Regular cardiac myocyte (primary cell): ENCODE measurements around the gene PGRMC1. TPM values are rescaled to one million over a fixed set of nuclear protein-coding genes. Genes with fewer than 3 reads are reported as not detected.

ENCODE experiments used
- total RNA-seq: library from RNA; depleted of rRNA; stranded (reverse); fragments of >200 nt; gene quantifications from 2 replicates; pipeline ENCODE4 v1.2.3, GENCODE V29; 2014

Gene PGRMC1
- total RNA-seq, result 178 and 215 TPM in 2 replicates

DNA sequence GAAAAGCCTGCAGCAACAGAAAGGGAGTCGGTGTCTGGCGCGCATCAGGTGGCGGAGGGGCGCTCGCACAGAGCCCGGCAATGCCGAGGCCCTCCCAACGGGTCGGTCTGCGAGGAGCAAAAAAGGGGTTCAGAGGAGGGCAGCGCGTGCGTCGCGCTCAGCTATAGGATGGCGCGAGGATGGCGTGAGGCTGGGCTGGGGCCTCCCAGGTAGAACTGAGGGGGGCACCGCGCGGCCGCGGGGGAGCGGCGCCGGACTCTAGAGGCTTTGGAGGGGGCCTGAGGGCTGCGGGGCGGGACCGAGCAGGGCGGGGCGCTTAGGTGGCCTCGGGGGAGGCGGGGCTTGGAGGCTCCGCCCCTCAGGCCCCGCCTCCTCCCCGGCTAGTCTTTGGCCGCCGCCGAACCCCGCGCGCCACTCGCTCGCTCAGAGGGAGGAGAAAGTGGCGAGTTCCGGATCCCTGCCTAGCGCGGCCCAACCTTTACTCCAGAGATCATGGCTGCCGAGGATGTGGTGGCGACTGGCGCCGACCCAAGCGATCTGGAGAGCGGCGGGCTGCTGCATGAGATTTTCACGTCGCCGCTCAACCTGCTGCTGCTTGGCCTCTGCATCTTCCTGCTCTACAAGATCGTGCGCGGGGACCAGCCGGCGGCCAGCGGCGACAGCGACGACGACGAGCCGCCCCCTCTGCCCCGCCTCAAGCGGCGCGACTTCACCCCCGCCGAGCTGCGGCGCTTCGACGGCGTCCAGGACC is at the start of gene PGRMC1:
Gene PGRMC1, plus strand, starts transcription at position 414 of the 751 bp plus-strand sequence. Its CDS starts 79 bp downstream, at position 493.

Other genes with a start within 250 kb of the PGRMC1 start
- not detected in 2 replicates for gene CT47C1, start 163.3 kb upstream of the PGRMC1 start, total RNA-seq
- gene KIAA1210, start 108.5 kb upstream of the PGRMC1 start, total RNA-seq, result not detected in 2 replicates
- 23.8 and 24.8 TPM in 2 replicates for gene SLC25A43, start 163.1 kb downstream of the PGRMC1 start, total RNA-seq
- gene SLC25A5, start 232.2 kb downstream of the PGRMC1 start, total RNA-seq, result 121 and 417 TPM in 2 replicates